Ishikawa (cell line): ENCODE results near the gene SPATS1.

Experiments
- CEBPB ChIP-seq: IDR thresholded peaks from 2 replicates; pipeline ENCODE4 v1.6.1; 2012
- CREB1 ChIP-seq: IDR thresholded peaks from 2 replicates; pipeline ENCODE4 v1.6.1; 2012; ENCODE audit warnings: low read depth
- EGR1 ChIP-seq: IDR thresholded peaks from 2 replicates; pipeline ENCODE4 v1.6.1; 2012
- EP300 ChIP-seq: IDR thresholded peaks from 2 replicates; pipeline ENCODE4 v1.6.1; 2012; ENCODE audit warnings: borderline replicate concordance
- FOXM1 ChIP-seq: IDR thresholded peaks from 2 replicates; pipeline ENCODE4 v1.6.1; 2012; ENCODE audit warnings: low read depth, borderline replicate concordance
- NFIC ChIP-seq: IDR thresholded peaks from 2 replicates; pipeline ENCODE4 v1.6.1; 2012
- RAD21 ChIP-seq: IDR thresholded peaks from 2 replicates; pipeline ENCODE4 v1.6.1; 2012; ENCODE audit warnings: low read depth
- TAF1 ChIP-seq: IDR thresholded peaks from 2 replicates; pipeline ENCODE4 v1.6.1; 2012; ENCODE audit warnings: low read depth, mild to moderate bottlenecking
- TCF12 ChIP-seq: IDR thresholded peaks from 2 replicates; pipeline ENCODE4 v1.6.1; 2012; ENCODE audit warnings: low read depth
- TEAD4 ChIP-seq: IDR thresholded peaks from 2 replicates; pipeline ENCODE4 v1.6.1; 2012
- USF1 ChIP-seq: IDR thresholded peaks from 2 replicates; pipeline ENCODE4 v1.6.1; 2012
- YY1 ChIP-seq: IDR thresholded peaks from 2 replicates; pipeline ENCODE4 v1.6.1; 2012; ENCODE audit warnings: low read depth
- ZBTB7A ChIP-seq: IDR thresholded peaks from 2 replicates; pipeline ENCODE4 v1.6.1; 2012; ENCODE audit warnings: low read depth
- TF ChIP-seq, protein P1 (sequence below): IDR thresholded peaks from 2 replicates; pipeline ENCODE4 v1.6.1; 2012
- TF ChIP-seq, protein P2 (sequence below): IDR thresholded peaks from 2 replicates; pipeline ENCODE4 v1.6.1; 2012; ENCODE audit warnings: low read depth, mild to moderate bottlenecking

SPATS1 gene

DNA sequence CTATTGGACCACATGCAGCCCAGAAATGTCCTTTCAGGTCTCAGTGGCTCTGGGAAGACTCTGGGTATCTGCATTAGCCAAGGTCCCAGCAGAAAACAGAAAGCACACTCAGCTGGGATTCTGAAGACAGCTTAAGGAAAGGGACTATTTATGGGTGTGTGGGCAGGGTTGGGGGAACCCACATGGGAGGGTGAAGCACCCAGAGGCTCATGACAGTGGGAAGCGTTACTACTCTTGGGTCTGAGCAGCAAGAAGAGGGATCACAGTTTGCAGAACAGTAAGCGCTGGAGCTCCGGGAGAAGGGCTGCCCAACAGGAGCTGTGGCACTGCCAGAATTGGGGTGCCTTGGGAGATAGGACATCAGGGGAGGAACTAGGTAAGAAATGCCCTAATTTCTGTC lies 32.6 kb downstream of the SPATS1 start:
- TF ChIP-seq YY1, result no peak
- TF ChIP-seq TCF12, result no peak
- TF ChIP-seq NFIC, result no peak
- TF ChIP-seq CREB1, result no peak
- TF ChIP-seq EP300, result no peak
- no peak for TF ChIP-seq ZBTB7A
- TF ChIP-seq TEAD4, result no peak
- no peak for TF ChIP-seq CEBPB
- no peak for TF ChIP-seq FOXM1
- TF ChIP-seq, protein P1, sequence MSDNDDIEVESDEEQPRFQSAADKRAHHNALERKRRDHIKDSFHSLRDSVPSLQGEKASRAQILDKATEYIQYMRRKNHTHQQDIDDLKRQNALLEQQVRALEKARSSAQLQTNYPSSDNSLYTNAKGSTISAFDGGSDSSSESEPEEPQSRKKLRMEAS, result no peak
- TF ChIP-seq TAF1, result no peak
- TF ChIP-seq, protein P2, sequence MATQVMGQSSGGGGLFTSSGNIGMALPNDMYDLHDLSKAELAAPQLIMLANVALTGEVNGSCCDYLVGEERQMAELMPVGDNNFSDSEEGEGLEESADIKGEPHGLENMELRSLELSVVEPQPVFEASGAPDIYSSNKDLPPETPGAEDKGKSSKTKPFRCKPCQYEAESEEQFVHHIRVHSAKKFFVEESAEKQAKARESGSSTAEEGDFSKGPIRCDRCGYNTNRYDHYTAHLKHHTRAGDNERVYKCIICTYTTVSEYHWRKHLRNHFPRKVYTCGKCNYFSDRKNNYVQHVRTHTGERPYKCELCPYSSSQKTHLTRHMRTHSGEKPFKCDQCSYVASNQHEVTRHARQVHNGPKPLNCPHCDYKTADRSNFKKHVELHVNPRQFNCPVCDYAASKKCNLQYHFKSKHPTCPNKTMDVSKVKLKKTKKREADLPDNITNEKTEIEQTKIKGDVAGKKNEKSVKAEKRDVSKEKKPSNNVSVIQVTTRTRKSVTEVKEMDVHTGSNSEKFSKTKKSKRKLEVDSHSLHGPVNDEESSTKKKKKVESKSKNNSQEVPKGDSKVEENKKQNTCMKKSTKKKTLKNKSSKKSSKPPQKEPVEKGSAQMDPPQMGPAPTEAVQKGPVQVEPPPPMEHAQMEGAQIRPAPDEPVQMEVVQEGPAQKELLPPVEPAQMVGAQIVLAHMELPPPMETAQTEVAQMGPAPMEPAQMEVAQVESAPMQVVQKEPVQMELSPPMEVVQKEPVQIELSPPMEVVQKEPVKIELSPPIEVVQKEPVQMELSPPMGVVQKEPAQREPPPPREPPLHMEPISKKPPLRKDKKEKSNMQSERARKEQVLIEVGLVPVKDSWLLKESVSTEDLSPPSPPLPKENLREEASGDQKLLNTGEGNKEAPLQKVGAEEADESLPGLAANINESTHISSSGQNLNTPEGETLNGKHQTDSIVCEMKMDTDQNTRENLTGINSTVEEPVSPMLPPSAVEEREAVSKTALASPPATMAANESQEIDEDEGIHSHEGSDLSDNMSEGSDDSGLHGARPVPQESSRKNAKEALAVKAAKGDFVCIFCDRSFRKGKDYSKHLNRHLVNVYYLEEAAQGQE, result no peak
- no peak for TF ChIP-seq RAD21
- TF ChIP-seq USF1, result no peak
- TF ChIP-seq EGR1, result no peak

GRCh38 chr6:44377484-44377883 lies 35.0 kb downstream of the SPATS1 start:
- no peak for TF ChIP-seq FOXM1
- TF ChIP-seq, protein P2, result no peak
- TF ChIP-seq ZBTB7A, result no peak
- TF ChIP-seq TEAD4, result no peak
- no peak for TF ChIP-seq CEBPB
- no peak for TF ChIP-seq TCF12
- no peak for TF ChIP-seq YY1
- no peak for TF ChIP-seq TAF1
- no peak for TF ChIP-seq EGR1
- TF ChIP-seq USF1, result no peak
- no peak for TF ChIP-seq EP300
- TF ChIP-seq, protein P1, result no peak
- TF ChIP-seq RAD21, result no peak
- TF ChIP-seq NFIC, result no peak
- no peak for TF ChIP-seq CREB1

DNA sequence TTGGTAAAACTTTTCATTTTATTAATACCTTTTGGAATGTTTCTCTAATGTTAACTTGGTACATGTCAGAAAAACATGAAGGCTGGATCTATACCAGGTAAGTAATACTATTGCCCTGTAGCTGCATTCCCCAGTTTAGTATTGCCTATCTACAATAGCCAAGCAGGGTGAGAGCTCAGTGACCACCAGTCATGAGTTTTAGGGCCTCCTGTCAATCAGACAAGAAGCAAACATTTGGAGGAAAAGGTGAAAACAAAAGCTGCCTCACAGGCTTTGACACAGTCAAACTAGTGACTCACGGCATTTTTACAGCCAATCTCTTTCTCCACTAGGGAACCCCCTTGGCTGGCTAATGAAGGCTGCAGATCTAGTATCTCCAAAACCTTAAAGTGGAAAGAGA lies 35.5 kb downstream of the SPATS1 start:
- no peak for TF ChIP-seq NFIC
- TF ChIP-seq TCF12, result no peak
- TF ChIP-seq EP300, result no peak
- TF ChIP-seq RAD21, result no peak
- TF ChIP-seq CEBPB, result no peak
- no peak for TF ChIP-seq CREB1
- no peak for TF ChIP-seq USF1
- no peak for TF ChIP-seq TEAD4
- no peak for TF ChIP-seq EGR1
- TF ChIP-seq, protein P2, result no peak
- TF ChIP-seq TAF1, result no peak
- no peak for TF ChIP-seq ZBTB7A
- TF ChIP-seq, protein P1, result no peak
- TF ChIP-seq FOXM1, result no peak
- no peak for TF ChIP-seq YY1

DNA sequence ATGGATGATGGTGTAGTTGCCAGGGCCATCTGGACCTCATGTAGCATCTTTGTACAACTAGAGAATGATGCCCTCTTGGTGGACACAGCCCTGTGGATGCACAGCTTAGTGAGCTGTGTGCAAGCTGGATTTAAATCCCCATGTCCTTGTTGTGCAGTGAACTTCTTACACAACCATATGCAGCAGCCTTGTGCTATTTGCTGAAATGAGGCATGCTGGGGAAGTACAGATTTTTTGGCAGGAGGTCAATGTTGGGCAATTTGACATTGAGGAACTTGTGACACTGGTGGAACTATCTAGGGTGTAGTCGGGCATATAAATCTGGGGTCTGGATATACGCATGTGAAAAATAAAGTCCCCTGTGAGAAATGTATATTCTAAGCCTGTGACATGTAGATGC lies 39.3 kb downstream of the SPATS1 start:
- TF ChIP-seq RAD21, result no peak
- no peak for TF ChIP-seq TEAD4
- no peak for TF ChIP-seq FOXM1
- no peak for TF ChIP-seq YY1
- no peak for TF ChIP-seq EP300
- TF ChIP-seq, protein P2, result no peak
- TF ChIP-seq, protein P1, result no peak
- no peak for TF ChIP-seq CEBPB
- no peak for TF ChIP-seq EGR1
- TF ChIP-seq ZBTB7A, result no peak
- no peak for TF ChIP-seq TAF1
- TF ChIP-seq CREB1, result no peak
